NAMALWA (cell line): ENCODE data around the gene GPR153.

Experiments used
- DNase-seq: peaks from one replicate; pipeline ENCODE4 v3.0.0-alpha.2; 2015; ENCODE audit warnings: low spot score

GPR153 gene

DNA sequence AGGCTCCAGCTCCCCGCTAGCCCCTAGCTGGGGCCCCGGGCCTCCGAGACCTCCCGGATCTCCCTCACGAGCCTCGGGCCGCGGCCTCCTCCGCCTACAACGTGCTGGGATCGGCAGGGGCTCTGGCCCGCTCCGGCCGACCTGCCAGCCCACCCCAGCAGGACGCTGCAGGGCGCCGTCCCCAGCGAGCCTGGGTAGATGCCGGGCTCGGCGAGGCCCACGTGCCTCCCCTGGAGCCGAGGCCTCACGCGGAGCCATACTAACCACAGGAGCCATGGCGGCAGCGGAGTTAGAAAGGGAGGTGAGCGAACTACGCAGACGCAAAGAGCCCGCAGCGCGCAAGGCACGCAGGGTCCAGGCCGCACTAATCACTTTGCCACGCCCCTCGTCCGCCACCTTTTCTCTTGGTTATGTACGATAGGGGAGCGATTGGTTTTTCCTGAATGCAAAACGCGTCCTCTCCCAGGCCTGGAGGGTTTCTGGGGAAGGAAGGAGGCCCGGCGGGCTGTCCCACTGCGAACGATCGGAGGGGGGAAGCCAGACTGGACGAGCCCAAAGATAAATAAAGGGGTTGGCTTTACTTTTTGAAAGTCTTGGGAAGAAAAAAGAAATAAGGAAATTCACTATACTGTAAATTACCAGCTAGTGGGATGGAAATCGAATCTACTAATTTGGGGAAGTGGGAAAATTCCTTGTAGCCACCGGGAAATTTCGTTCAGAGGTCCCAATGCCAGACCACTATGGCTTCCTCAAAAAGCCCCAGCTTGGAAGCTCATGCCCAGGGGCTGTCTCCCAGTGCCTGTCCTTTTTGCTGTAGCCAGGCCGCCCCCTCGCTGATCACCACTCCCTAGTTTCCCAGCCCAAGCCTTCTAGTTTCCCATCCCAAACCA lies 61.4 kb downstream of the GPR153 start, which contains the start of gene RPL22:
Gene RPL22 (minus strand): TSS at position 298 of the 890 bp plus-strand sequence. CDS start 22 bp downstream, at position 276.
- DNase-seq = peak; percentile 100

DNA sequence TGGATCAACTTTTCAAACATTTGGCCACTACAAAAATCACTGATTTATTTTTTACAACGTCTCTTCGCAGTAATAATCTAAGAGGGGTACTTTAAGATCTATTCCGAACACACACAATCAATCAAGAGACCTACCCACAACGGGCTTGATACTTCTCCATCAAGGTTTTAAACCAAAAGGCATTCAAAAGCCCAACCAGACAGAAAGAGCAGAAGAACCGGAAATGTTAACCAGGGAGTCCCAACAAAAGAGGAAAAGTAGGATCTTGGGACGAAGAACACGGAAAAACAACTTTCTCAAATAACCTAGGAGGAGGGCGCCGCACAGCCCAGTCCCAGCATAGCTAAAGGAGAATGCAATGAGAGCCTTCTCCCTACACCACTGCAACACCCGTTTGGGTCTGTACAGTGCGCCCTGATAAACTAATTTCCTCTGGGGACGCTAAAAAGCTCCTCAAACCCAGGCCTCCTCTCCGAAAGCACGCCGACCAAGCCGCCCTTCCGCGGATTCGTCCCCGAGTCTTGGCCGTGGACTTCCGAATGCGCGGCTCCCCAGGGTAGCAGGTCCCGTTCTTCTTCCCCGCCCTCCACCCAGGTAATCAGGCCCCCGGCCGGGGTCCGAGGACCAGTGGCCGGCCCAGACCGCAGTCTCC lies 62.1 kb downstream of the GPR153 start:
- peak; percentile 53 for DNase-seq

DNA sequence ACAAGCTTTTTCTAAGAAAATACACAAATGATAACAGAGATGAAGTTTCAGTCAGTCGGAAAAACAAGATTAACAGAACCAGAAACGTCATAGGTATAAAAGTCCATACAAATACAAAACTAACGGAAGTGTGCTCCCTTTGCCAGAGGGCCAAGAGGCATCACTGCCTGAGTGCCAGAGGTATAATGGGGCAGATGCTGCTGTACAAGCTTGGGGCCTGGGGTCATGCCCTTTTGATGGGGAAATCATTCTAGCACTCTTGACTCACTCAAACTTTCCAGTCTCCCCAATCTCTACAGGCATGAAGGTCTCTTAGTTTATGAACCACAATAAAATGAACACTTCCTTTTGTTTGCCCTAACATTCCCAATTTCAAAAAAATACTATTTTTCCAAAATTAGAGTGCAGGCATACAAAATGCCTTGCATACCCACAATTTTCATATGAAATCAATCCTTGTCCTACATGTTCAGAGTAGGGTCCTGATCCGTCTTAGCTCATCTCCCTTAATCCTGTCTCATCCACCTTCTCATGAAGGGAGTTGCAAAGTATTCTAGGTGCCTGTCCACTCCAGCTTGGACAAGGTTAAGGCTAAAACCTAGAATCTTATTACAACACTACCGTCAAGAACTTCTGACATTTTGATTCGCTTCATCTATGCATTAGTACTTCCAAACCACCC lies 63.0 kb downstream of the GPR153 start:
- no peak for DNase-seq
